Testis (tissue), 3 donors: ENCODE data around the gene B4GALNT2. TPM values are rescaled to one million over a fixed set of nuclear protein-coding genes. Genes with fewer than 3 reads are reported as not detected.
A peak's percentile ranks its signal among the peaks of the same experiment; 100 is the strongest.

ENCODE experiments used
- DNase-seq: peaks from one replicate; pipeline ENCODE4 v3.0.0-alpha.2; 2019
- H3K27ac ChIP-seq, 2 donors: fragments of 200-600 bp; sonication (generic); one replicate each; pipeline ENCODE4 v1.5.1; 2019
- H3K27me3 ChIP-seq: fragments of 200-600 bp; sonication (generic); one replicate; pipeline ENCODE4 v1.5.1; 2019
- H3K36me3 ChIP-seq: fragments of 200-600 bp; sonication (generic); one replicate; pipeline ENCODE4 v1.5.1; 2017; ENCODE audit warnings: low read depth; ENCODE audit errors: missing control alignments
- H3K4me1 ChIP-seq: fragments of 200-600 bp; sonication (generic); one replicate; pipeline ENCODE4 v1.5.1; 2019
- H3K4me3 ChIP-seq, 2 donors: fragments of 200-600 bp; sonication (generic); one replicate each; pipeline ENCODE4 v1.5.1; 2017 to 2019
- H3K9me3 ChIP-seq: fragments of 200-600 bp; sonication (generic); one replicate; pipeline ENCODE4 v1.5.1; 2017
- CTCF ChIP-seq, 3 experiments: fragments of 450-650 bp in 2 of 3; fragments of 200-600 bp in 1 of 3; sonication (generic) in 1 of 3; IDR thresholded peaks; one replicate each; pipeline ENCODE4 v1.5.1; 2016 to 2019; ENCODE audit warnings: antibody characterized with exemption in 3 of 3, mild to moderate bottlenecking in 2 of 3, moderate library complexity in 1 of 3
- POLR2A ChIP-seq: fragments of 450-650 bp; IDR thresholded peaks from one replicate; pipeline ENCODE4 v1.6.1; 2017; ENCODE audit warnings: antibody characterized with exemption, mild to moderate bottlenecking, moderate library complexity
- WGBS, 2 donors: methylation state at CpG; one replicate each; pipeline ENCODE4 v1.1.5; 2018; 5-methylcytosine and 5-hydroxymethylcytosine counted together
- intact Hi-C: fragments of 100-400 bp; cut with DNase I; formaldehyde crosslinking; loops from one replicate; pipeline ENCODE4 v1.15.1; 2023; ENCODE audit warnings: low total_unique reads
- polyA plus RNA-seq: library from polyadenylated mRNA; stranded (reverse); fragments of 350-450 nt; fragmentation: Illumina TruSeq; extraction: RNeasy Lipid Tissue Mini Kit (QIAGEN cat#74804); gene quantifications from one replicate; pipeline ENCODE4 v1.2.3, GENCODE V29; 2014; ENCODE audit warnings: low read depth, low replicate concordance; ENCODE audit not compliant: insufficient read depth
- total RNA-seq, 2 donors: library from RNA; depleted of rRNA; stranded (reverse); fragments of >200 nt; gene quantifications; one replicate each; pipeline ENCODE4 v1.2.3, GENCODE V29; 2016

The B4GALNT2 gene
- total and polyA plus RNA-seq, 3 donors from 2014 or later, result 0.24 to 0.69 (median 0.37) TPM

DNA sequence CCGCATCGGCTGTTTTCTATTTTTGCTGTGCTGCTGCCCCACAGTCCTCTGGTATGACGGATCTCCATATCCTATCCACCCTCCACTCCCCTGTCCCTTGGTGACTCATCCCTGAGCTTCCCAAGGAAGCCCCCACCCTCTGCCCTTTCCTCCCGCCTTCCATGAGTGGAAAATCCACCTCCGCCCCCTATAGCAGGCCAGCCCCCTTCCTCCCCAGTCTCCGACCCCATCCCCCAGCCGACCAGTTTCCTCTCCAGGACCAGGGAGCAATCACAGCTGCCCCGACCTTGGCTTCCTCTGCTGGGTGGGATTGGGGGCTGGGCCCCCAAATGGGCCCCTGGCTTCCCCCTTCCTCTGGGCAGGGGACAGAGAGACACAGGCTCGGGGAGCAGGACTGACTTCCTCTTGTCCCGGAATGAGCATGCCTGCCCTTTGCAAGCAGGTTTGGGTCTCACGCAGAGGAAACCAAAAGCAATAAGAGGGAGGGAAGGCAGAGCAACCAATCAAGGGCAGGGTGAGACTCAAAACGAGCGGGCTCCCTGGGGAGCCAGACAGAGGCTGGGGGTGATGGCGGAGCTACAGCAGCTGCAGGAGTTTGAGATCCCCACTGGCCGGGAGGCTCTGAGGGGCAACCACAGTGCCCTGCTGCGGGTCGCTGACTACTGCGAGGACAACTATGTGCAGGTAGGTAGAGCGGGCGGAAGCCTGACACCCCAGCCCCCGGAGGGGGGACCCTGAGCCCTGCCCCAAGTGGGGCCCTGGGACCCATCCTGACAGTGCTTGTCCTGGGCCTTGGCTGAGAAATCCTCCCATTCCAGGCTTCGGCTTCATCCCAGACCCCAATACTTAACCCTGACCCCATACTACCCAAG is 77.8 kb downstream of the B4GALNT2 start, which contains the start of the genes ABI3 and GNGT2:
ABI3 (plus strand) TSS at position 550 of the 872 bp plus-strand sequence; CDS start at position 568, 18 bp downstream.
GNGT2 (minus strand) TSS at position 417 of the 872 bp plus-strand sequence. CDS start 3,152 bp downstream, outside the sequence.
- intact Hi-C loops, result no loop called here
- Histone ChIP-seq H3K27me3 (no peaks in the 10 kb centered on the region), H3K4me1 (peaks cover 3% of the 10 kb centered on the region), H3K27ac (peak within 1 kb of the TSS in 1 of 2 donors; percentile 11), H3K36me3 (no peaks in the 10 kb centered on the region), H3K4me3 (no peak within 1 kb of the TSS), H3K9me3 (no peaks in the 10 kb centered on the region)
- no peak for DNase-seq
- WGBS, 2 donors, result 44 to 53% methylated on average over 11 to 22 of the region's 22 CpGs
- TF ChIP-seq POLR2A (no peak), CTCF (IDR thresholded peaks at IDR 0.05) (no peak)

DNA sequence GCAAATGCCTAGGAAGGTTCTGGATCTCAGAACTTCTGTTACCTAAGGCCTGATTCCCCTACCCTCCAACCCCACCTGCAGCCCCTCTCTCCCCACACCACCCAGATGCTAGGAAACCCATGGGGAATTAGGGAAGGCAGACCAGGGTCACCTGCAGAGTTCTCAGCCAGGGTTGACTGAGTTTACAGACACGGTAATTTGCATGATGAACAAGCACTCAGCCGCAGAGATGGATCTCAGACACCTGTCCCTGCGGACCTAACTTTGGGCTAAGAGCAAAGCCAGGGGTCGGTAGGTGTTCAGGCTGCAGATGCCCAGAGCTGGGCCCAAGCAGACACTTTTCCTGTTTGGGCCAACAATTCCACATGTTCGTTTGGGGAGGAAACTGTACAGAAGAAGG is 80.8 kb downstream of the B4GALNT2 start:
- 76 to 82% methylated on average over 3 to 5 of the region's 5 CpGs for WGBS, 2 donors
- intact Hi-C loops, result no loop called here
- TF ChIP-seq CTCF (IDR thresholded peaks at IDR 0.05) (no peak), POLR2A (no peak)
- Histone ChIP-seq H3K27me3 (no peaks in the 10 kb centered on the region), H3K4me3 (no peak overlapping the region), H3K36me3 (no peaks in the 10 kb centered on the region), H3K27ac (no peak overlapping the region), H3K4me1 (peaks cover 3% of the 10 kb centered on the region), H3K9me3 (no peaks in the 10 kb centered on the region)
- no peak for DNase-seq

DNA sequence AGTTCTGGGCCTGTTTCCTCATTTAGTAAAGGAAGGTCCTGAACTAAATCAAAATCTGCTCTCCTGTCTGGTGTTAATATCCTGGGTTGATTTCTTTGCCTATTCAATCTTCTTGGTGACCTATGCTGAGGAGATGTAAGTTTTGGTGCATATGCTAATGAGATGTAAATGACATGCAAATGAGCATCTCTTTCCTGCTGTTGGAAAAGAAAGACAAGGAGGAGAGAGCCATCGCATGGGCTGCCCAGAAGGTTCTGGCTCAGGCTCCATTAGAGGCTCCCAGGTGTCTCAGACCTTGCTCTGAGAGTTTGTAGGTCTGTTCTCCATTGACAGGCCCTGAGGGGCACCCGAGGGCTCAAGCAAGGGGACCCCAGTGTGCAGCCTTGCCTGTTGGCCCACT is 81.3 kb downstream of the B4GALNT2 start:
- Histone ChIP-seq H3K36me3 (no peaks in the 10 kb centered on the region), H3K27ac (no peak overlapping the region), H3K4me3 (no peak overlapping the region), H3K9me3 (no peaks in the 10 kb centered on the region), H3K4me1 (peaks cover 3% of the 10 kb centered on the region), H3K27me3 (no peaks in the 10 kb centered on the region)
- no peak for DNase-seq
- no peak for TF ChIP-seq POLR2A
- no peak for TF ChIP-seq CTCF (IDR thresholded peaks at IDR 0.05)
- WGBS, 2 donors, result 88 to 96% methylated on average over 2 of the region's 2 CpGs
- intact Hi-C loops, result no loop called here

- TF ChIP-seq POLR2A (no peak), CTCF (IDR thresholded peaks at IDR 0.05) (no peak)
- Histone ChIP-seq H3K27me3 (no peaks in the 10 kb centered on the region), H3K27ac (peak overlapping the region in 1 of 2 donors; percentile 6), H3K4me3 (no peak overlapping the region), H3K4me1 (peaks cover 3% of the 10 kb centered on the region), H3K36me3 (no peaks in the 10 kb centered on the region), H3K9me3 (no peaks in the 10 kb centered on the region)
- WGBS, 2 donors, result 58 to 60% methylated on average over 12 of the region's 12 CpGs
- peak; percentile 60 for DNase-seq
- intact Hi-C loops, result no loop called here
Measured at GRCh38 chr17:49214676-49215360, 82.2 kb downstream of the B4GALNT2 start.
